Cardiac fibroblast (primary cell): ENCODE results near the gene SEMA5A.

Source experiments
- DNase-seq, 2 donors: peaks; one replicate each; pipeline versions ENCODE4 v3.0.0 to v3.0.0-alpha.2; 2010; ENCODE audit warnings: low read depth in 2 of 2
- H3K4me3 ChIP-seq, 2 donors: replicated peaks in 1 of 2; 1 replicate in 1 of 2; 2 replicates in 1 of 2; pipeline ENCODE4 v1.5.1; 2011; ENCODE audit warnings: low read depth in 2 of 2, low read length in 2 of 2, mild to moderate bottlenecking in 2 of 2, moderate library complexity in 1 of 2
- TF ChIP-seq, protein P1 (sequence below): IDR thresholded peaks from one replicate; pipeline ENCODE4 v1.5.1; 2011; ENCODE audit warnings: low read depth, mild to moderate bottlenecking, low read length, inconsistent platforms

SEMA5A gene

DNA sequence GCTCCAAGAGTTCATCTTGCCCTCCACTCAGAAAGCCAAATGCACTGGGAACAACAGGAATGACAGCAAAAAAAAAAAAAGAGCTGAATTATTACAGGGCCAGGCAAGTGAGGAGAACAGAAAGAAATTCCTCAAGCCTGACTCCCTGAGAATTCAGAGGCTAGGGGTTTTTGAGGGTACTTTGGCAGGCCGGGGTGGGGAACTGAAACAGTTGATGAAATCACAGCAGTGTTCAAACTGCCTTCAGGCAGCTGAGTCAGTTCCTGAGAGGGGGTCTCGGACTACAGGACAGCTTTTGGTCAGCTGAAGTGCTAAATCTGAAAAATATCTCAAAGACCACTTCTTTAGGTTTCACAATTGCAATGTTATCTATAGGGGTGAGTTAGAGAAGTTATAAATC, 419.4 kb downstream of the SEMA5A start:
- no peak overlapping the region for H3K4me3 ChIP-seq
- no peak for DNase-seq
- TF ChIP-seq, protein P1, sequence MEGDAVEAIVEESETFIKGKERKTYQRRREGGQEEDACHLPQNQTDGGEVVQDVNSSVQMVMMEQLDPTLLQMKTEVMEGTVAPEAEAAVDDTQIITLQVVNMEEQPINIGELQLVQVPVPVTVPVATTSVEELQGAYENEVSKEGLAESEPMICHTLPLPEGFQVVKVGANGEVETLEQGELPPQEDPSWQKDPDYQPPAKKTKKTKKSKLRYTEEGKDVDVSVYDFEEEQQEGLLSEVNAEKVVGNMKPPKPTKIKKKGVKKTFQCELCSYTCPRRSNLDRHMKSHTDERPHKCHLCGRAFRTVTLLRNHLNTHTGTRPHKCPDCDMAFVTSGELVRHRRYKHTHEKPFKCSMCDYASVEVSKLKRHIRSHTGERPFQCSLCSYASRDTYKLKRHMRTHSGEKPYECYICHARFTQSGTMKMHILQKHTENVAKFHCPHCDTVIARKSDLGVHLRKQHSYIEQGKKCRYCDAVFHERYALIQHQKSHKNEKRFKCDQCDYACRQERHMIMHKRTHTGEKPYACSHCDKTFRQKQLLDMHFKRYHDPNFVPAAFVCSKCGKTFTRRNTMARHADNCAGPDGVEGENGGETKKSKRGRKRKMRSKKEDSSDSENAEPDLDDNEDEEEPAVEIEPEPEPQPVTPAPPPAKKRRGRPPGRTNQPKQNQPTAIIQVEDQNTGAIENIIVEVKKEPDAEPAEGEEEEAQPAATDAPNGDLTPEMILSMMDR: no peak

DNA sequence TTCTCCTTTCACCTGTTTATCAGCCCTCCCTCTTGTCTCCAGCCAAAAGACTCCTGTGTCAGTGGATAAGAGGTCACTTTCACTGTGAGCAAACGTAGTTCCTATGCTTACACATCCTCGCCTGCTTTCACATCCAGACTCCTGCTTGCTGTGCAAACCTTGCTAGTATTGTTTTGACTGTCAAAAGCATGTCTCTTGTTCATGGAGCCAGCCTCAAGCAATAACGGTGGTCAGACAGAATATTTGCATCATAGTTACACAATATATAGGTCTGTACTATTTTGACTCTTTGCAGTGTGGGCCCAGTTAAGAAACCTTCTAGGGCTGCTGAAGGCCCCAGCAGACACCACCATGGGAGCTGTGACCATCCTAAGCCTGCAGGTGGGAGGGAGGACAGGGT, 420.0 kb downstream of the SEMA5A start:
- no peak for DNase-seq
- TF ChIP-seq, protein P1: no peak
- H3K4me3 ChIP-seq: no peak overlapping the region

DNA sequence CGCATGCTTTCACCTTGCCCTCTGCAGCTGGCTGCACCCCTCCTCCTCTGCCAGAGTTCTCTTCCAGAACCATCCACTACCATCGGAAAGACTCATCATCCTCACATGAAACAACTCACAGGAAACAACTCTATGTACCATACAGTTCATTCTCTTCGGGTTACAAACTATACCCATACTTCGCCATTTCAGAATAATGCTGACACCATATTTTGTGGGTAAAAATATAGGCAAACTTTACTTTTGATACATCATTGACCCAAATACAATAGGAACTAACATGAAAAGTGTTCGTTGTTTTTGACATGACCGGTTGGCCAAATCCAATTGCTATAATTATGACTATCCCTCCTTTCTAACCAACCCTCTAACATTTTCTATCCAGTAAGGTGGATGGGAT, 421.0 kb downstream of the SEMA5A start:
- TF ChIP-seq, protein P1: no peak
- no peak overlapping the region for H3K4me3 ChIP-seq
- DNase-seq: no peak

DNA sequence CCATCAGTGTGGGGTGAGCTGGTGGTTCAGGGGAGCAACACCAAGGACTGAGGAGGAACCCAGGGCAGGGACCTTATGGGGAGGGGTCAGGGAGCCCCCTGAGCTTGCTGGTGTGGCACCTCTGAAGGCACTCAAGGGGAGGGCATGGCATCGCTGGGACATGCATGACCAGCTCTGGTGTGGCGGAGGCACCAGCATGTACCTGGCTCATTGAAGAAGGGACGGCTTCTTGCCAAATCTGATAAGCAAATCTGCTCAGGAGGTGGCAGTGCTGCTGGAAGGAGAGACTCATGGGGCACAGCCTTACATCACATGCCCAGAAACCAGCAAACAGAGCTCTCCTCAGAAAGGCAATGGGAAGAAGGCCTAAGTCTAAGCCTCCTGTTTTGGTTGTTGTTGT, 421.8 kb downstream of the SEMA5A start:
- H3K4me3 ChIP-seq: no peak overlapping the region
- no peak for DNase-seq
- TF ChIP-seq, protein P1: no peak

DNA sequence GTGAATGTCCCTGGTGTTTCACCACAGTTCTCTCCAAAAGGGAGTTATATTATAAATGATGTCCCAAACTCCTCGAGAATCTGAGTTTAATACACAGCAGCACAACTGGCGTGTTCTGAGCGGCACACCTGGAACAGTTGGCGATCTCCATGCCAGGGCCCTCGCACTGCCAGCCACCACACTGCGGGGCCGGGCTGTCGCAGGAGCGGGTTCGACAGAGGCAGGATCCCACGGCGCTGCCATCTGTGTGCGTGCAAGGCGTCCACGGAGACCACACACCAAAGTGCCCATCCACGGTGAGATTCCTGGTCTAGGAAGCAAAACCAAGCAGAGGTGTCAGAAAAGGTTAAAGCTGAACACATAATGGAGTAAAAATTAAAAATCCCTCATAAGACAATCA, 423.3 kb downstream of the SEMA5A start:
- no peak overlapping the region for H3K4me3 ChIP-seq
- TF ChIP-seq, protein P1: no peak
- no peak for DNase-seq

DNA sequence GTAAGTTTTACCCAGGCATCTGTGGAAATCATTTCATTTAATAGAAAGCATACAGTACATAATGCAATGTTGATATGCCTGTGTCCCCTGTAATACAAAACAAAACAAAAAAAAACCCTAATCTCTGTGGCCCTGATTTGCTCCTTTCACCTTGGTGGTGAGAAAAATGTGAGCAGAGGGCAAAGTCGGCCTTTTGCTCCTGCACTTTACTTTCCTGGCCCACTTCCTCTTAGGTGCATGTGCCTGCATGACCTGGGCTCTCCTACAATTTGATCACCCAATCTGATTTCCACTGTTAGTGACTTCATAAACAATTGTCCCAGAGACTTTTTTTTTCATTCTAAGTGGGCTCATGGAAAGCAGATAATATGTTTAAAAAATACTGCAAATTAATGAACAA, 424.3 kb downstream of the SEMA5A start:
- DNase-seq: no peak
- TF ChIP-seq, protein P1: no peak
- H3K4me3 ChIP-seq: no peak overlapping the region

DNA sequence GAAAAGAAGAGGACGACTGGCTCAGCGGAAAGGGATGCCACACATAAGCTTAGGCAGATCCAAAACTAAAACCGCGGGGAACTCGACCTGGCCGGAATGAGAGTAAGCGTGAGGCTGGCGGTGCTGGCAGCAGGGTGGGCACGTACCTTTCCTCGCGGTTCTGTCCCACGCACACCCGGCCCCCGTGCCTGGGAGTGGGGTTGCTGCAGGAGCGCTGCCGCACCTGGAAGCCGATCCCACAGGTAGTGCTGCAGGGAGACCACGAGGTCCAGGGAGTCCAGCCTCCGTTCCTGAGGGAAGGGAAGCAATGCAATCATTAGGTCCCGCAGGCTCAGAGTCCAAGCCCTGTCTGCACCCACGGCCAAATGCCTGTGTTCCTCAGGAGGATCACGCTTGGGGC, 427.0 kb downstream of the SEMA5A start:
- TF ChIP-seq, protein P1: no peak
- DNase-seq: no peak
- H3K4me3 ChIP-seq: no peak overlapping the region
